Sciatic nerve (tissue), 2 donors: ENCODE results near the gene ARL4D. TPM values are rescaled to one million over a fixed set of nuclear protein-coding genes. Genes with fewer than 3 reads are reported as not detected.
A peak's percentile ranks its signal among the peaks of the same experiment; 100 is the strongest.
"Not testable (repeated sequence)": the region's sequence is repeated elsewhere in the genome, so short reads cannot be mapped to it uniquely, and the experiment has no call there.

ENCODE experiments used
- ATAC-seq: fragments of 200-7000 bp; cut with Tn5 transposase; one replicate; pipeline ENCODE4 v1.9.1; 2020; ENCODE audit warnings: mild to moderate bottlenecking, moderate library complexity
- DNase-seq: peaks from one replicate; pipeline ENCODE4 v3.0.0-alpha.2; 2020; ENCODE audit warnings: low spot score
- intact Hi-C: fragments of 100-400 bp; cut with DNase I; formaldehyde crosslinking; loops from one replicate; pipeline ENCODE4 v1.14.2; 2022
- total RNA-seq: library from RNA; stranded (reverse); fragmentation: NEBNext Ultra II Directional; extraction: Animal tissue kit (Norgen Biotek cat#: 25700); gene quantifications from one replicate; pipeline ENCODE4 v1.2.1, GENCODE V29; 2021
- donor health status: DM: no; HTN: no; CAD: no.
- donor health status: DM: no; HTN: no; CAD: no.

ARL4D gene, protein sequence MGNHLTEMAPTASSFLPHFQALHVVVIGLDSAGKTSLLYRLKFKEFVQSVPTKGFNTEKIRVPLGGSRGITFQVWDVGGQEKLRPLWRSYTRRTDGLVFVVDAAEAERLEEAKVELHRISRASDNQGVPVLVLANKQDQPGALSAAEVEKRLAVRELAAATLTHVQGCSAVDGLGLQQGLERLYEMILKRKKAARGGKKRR
- total RNA-seq = 94.0 TPM

DNA sequence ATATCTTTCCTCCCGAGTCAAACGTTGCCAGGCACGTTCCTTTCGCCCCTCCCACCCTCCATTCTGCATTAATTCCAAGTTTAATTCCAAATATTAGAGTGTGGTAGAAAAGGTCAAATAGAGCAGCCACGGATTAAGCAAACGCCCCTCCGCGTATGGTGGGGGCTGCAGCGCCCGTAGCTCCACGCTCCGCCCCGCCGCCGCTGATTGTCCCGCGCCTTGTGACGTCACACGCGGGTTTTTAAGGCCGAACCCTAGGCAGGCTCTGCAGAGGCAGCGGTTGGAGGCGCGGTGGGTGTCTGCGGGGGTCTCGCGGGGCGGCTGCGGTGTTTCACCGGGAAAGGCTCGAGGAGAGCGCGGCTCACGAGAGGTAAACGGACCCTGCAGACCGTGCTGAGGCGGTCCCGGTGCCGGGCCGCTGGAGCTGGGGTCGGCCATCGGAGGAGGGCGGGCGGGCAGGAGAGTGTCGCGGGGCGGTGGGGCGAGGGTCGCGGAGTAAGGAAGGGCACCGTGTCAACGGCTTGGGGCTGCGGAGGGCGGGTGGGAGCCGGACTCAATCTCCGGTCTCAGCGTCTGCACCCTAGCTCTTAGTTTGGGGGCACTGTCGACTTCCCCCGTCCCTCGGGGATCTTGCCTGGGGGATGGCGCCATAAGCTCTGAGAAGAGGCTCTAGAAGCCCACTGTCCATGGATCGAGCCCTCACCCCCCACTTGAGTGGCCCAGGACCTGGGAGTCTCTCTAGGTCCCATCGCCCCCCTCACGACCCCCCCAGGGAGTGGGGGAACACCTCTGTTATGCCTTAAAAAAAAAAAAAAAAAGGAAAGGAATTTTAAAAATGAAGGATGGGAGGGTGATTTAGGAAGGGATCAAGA is at the start of gene ARL4D:
TSS of gene ARL4D (plus strand) at position 270 of the 872 bp plus-strand sequence. CDS start 740 bp downstream, outside the sequence.
- intact Hi-C loops = no loop called here
- peak; percentile 96 for DNase-seq
- ATAC-seq = peak; percentile 92

DNA sequence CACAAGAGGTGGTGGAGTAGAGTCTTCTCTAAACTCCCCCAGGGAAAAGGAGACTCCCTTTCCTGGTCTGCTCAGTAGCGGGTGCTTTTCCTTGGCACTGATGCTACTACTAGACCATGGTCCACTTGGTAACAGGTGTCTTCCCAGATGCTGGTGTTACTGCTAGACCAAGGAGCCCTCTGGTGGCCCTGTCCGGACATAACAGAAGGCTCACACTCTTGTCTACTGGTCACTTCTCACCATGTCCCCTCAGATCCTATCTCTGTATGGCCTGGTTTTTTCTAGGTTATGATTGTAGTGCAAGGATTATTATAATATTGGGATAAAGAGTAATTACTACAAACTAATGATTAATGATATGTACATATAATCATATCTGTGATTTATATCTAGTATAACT is 49.7 kb upstream of the ARL4D start:
- ATAC-seq (no peak), DNase-seq (no peak)
- intact Hi-C loops = no loop called here

DNA sequence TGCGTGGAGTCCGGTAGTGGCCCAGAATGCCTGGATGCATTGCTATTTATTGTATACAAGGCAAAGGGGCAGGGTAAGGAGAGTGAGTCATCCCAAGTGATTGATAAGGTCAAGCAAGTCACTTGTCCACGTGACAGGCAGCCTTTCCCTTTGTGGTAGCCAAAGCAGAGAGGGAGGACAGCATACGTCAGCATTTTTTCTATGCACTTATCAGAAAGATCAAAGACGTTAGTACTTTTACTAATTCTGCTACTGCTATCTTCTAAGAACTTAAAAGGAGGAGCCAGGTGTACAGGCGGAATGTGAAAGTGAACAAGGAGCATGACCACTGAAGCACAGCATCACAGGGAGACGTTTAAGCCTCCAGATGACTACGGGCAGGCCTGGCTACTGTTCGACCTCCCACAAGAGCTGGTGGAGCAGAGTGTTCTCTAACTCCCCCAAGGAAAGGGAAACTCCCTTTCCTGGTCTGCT is 47.9 kb upstream of the ARL4D start:
- DNase-seq (no peak), ATAC-seq (no peak)
- intact Hi-C loops = no loop called here

DNA sequence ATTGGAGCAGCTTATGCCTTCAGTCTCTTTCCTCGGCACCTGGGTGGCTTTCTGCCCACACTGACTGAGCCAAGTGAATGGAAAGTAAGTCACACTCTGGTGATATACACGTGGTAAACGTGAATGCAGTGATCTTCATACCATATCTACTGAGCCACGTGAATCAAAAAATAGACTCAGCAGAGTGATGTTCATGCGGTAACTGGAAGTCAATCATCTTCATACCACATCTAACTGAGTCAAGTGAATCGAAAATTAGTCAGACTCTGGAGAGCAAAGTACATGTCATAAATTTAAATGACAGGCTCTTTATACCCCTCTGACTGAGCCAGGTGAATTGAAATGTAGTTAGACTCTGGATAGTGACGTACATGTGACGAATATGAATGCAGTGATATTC is 47.1 kb upstream of the ARL4D start:
- ATAC-seq (no peak), DNase-seq (no peak)
- intact Hi-C loops = no loop called here

DNA sequence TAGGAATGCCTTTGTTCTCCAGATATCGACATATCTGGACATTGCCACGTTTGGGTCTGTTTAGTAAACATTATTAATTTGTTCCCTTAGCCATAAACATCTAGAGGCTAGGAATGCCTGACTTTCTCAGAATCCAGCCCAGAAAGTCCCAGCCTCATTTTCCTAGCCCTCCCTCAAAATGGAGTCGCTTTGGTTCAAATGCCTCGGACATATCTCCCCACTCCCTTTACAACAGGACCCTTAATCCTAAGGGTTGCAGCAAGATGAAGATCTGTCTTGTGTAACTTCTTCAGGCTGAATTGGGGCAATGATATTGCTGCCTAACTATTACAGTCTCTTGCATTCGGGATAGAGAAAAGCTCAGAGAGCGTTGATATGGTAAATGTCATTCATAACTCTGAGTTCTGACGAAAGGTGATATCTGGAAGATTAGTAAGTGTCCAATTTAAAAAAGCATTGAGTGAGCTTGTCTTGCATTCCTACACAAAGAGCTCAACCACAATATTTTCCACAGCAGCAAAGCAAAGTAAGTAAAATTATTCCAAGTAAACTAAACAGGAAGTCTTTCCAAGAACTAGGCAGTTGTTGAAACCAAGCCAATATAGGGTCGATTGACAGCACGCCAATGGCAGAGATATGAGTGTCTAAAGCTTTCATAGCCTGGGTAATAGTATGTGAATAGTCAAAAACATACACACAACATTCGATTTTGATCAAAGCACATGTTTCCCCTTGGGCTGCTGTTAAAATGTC is 46.0 kb upstream of the ARL4D start:
- ATAC-seq (no peak), DNase-seq (no peak)
- intact Hi-C loops = no loop called here

DNA sequence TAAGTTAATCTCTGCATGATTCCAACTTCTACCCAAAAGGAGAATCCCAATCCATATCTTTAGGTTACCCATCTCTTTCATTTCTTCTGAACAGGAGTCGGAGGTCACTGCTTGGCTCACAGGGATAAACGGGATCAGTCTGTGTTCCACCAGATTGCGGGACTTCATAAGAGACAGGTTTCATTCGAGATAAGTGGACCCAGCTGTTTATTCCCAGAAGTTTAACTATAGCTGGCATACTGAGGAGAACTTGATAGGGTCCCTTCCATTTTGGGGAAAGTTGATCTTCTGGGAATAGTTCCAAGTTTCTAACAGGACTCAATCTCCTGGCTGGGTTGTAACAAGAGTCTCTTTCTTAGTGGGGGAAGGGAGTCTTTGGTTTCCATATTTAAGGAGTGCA is 45.4 kb upstream of the ARL4D start:
- intact Hi-C loops = no loop called here
- ATAC-seq = no peak

DNA sequence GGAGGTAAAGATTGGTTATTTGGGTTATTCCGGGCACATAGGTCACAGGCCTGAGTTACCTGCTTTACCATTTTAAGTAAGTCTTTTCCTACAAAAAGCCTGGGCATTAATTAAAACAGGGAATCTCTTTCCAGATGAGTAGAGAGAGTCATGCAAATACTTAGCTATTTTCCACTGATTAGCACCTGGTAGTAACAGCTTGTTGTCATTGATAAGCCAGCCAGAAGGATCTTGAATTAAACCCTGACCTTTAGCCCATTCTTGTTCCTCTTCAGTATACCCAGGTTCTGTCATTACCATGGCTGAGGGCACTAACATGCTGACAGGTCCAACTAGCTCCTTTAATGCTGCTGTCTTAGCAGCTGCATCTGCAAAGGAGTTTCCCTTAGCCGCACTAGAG is 44.4 kb upstream of the ARL4D start:
- no peak for ATAC-seq
- intact Hi-C loops = no loop called here
- DNase-seq = no peak

More for the DNA sequence above, 45.4 kb upstream of the ARL4D start:
- no peak for DNase-seq

DNA sequence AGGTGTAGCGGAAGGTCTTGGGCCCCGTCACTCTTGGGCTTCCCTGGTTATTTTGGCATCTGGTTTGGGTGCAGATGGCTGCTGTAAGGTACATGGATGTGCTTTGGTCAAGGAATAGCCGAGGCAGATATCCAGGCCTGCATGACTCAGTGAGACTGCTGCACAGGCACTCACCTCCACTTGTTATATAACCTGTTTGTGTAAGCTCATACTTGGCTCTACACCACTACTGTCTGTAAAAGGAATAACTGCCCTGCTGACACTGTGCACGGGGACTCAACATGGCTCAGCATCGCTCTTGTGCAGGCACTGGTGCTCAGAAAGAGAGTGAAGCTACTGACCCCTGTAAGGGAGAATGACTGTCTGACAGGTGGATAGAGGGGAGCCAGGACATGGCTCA is 42.3 kb upstream of the ARL4D start:
- intact Hi-C loops = no loop called here
- ATAC-seq = no peak

DNA sequence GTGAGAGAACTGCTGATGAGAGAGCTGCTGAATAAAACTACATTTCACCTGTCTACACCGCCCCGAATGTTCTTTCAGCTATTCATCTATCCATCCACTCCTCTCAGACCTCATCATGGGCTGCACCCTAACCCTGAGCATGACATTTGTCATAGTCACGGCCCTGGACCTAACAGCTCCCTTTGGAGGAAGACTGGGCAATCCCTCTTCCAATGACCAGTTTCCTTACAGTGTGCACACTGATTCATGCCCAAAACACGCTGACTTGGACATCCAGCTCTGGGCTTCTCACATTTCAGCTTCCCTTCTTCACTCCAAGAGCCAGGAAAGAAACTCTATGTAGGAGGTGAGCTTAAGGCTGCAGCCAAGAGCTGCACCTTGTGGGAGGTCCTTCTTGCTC is 41.8 kb upstream of the ARL4D start:
- intact Hi-C loops = no loop called here
- no peak for DNase-seq
- ATAC-seq = no peak

More for the DNA sequence above, 42.3 kb upstream of the ARL4D start:
- DNase-seq = no peak

DNA sequence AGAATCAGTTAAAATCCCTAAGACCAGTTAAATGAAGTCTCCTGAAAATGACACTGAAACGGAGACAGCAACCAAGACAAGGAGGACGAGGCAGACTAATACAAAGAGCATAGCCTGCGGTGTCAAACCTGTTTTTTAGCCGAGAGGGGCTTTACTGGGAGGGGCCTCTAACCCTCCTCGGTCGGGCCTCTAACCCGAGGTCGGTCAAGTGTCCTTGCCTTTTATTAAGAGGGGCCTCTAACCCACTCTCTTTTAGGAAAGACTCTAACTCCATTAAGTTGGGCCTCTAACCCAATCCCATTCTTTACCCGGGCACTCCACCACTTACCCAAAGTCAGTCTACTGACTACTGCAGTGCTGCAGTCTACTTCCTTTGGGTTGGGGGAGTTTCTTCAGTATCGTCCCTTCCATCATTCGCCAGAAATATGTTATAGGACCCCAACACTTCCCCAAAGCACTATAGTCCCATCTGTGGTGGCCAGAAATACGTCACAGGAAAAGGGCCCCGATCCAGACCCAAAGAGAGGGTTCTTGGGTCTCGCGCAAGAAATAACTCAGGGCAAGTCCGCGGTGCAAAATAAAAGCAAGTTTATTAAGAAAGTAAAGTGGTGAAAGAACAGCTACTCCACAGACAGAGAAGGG is 39.2 kb upstream of the ARL4D start:
- ATAC-seq = no peak
- DNase-seq = no peak
- intact Hi-C loops = no loop called here

DNA sequence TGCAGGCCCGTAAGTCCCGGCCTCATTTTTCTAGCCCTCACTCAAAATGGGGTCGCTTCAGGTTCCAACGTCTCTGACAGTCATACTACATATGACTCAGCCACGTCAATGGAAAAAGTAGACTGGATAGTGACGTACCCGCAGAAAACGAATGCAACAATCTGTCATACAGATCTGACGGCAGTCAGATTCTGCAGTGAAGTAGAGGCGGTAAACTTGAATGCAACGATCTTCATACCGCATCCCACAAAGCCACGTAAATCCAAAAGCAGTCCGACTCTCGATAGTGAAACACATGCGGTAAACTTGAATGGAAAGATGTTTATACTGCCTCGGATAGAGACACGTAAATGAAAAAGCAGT is 38.4 kb upstream of the ARL4D start:
- ATAC-seq = peak; percentile 63
- DNase-seq = no peak
- intact Hi-C loops = no loop called here

DNA sequence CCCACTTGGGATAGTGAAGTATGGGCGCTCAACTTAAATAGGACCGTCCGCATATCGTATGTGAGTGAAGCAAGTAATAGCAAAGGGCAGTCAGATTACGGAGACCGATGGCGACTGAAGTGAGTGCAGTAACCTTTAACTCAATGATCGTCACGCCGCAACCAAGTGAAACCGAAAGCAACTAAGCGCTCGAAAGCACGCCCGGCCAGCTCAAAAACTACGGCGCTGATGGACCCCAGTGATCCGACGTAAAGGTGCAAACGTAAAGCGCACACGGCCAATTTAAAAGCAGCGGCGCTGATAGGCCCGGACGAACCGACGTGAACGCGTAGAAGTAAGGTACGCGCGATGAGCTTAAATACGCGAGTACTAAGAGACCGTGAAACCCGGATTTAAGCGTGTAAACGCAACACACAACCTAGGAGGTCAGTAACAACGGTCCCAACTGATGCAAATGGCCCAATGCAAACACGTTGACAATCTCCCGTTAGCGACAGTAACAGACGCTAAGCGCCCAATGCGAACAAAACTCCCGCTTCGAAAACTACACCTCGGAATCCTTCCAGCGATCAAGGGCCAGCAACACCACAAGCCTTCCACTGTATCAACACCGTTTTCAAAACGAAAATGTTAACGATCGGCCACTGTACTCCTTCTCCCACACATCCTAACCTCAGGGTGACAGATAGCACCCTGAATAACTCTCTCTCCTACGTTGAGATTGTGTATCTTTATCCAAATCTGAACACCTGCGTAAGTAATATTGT is 37.9 kb upstream of the ARL4D start:
- ATAC-seq = peak; percentile 84
- intact Hi-C loops = no loop called here

DNA sequence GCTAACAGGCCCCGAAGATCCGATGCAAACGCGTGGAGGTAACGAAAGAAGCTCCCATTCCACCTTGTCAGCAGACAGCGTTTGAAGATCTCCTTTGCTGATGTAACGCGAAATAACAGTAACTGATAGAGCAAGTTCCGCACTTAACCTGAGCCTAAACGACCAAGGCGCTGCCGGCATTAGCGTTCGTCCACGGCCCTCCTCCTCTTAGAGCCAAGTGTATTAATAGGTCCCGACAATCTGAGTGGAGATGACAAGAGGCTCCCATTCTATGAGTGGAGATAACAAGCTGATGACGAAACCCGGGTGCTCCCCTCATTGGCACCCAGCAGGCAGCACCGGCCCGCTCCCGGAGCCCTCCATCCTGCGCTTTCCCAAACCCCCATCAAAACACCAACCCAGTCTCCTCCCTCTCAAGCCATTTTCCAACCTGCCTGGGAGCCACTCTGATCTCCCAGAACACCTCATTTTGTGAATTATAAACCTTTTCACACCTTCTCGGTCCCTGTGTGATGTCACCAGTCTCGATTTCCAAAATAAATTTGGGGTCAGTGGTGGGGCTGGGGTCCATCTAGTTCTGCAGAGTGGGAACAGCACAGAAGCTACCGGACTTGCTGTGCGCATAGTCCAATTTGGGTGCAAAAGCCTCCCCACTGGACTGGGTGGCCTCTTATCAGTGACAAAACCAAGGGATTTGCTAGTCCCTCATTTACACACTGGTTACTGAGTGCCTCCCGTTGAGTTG is 35.4 kb upstream of the ARL4D start:
- ATAC-seq (no peak), DNase-seq (no peak)
- intact Hi-C loops = no loop called here

More for the DNA sequence above, 37.9 kb upstream of the ARL4D start:
- peak; percentile 94 for DNase-seq

DNA sequence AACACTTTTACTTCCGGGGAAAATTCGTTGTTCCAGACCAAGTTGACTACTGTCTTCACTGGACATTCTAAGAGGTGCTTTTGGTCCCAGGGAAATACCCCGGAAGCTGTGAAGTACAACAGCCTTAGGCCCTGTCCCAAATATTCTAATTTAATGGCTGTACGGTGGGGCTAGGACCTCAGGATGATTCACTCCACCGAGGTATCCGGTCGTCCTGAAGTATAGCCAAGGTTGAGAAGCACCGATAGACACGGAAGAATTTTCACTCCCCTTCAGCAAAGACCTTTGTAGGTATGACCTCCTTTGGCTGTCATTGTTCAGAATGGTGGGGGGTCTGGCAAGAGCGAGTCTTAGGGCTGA is 34.9 kb upstream of the ARL4D start:
- DNase-seq = no peak

DNA sequence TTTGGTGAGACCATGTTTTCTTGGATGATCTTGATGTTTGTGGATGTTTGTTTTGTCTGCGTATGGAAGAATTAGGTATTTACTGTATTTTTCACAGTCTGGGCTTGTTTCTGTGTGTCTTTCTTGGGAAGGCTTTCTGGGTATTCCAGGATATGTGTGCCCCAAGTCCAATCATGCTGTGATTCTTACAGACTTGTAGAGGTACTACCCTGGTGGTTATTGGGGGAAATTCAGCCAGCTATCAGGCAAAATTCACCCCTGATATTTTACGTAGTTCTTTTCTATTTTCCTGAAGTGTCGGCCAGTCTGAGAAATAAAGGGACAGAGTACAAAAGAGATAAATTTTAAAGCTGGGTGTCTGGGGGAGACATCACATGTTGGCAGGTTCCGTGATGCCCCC is 33.4 kb upstream of the ARL4D start:
- no peak for ATAC-seq
- intact Hi-C loops = no loop called here
- DNase-seq = no peak

More for the DNA sequence above, 34.9 kb upstream of the ARL4D start:
- intact Hi-C loops = no loop called here
- ATAC-seq = no peak

DNA sequence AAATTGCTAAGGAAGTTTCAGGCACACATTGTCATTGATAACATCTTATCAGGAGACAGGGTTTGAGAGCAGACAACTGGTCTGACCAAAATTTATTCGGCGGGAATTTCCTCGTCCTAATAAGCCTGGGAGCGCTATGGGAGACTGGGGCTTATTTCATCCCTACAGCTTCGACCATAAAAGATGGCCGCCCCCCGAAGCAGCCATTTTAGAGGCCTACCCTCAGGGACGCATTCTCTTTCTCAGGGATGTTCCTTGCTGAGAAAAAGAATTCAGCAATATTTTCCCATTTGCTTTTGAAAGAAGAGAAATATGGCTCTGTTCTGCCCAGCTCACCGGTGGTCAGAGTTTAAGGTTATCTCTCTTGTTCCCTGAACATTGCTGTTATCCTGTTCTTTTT is 32.9 kb upstream of the ARL4D start:
- intact Hi-C loops, ATAC-seq, DNase-seq: not testable (repeated sequence)

DNA sequence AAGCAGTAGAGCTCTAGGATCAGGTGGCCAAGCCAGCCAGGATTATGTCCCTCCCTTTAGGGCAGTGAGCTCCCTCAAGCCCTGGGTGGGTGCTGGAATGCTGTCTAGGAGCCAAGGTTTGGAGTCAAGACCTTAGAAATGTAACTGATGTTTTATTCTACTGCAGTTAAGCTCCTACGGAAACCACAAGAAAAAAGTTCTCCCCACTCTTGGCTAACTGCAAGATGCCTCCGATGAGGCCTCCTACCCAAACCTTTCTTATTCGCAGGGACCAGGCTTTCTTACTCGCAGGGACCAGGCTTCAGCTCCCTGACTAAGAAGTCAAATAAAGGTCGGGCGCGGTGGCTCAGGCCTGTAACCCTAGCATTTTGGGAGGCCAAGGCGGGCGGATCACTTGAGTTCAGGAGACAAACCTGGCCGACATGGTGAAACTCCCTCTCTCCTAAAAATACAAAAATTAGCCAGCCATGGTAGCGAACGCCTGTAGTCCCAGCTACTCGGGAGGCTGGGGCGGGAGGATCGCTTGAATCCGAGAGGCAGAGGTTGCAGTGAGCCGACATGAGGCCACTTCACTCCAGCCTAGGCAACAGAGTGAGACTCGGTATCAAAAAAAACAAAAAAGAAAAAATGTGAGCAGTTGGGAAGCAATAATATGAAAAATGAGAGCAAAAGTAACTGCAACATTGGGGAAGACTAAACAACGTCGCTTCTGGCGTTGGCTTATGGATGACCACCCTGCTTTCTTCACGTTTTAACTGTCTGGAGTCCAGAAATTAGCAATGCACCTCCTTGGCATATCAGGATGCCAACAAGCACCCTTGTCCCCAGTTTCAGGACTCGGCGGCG is 31.7 kb upstream of the ARL4D start:
- no peak for DNase-seq
- no peak for ATAC-seq
- intact Hi-C loops = no loop called here
